PC-9 (cell line): ENCODE measurements around the gene PHF21A.

ENCODE experiments used
- CTCF ChIP-seq: fragments of 200-600 bp; sonication (generic); conservative IDR thresholded peaks from 2 replicates; pipeline ENCODE4 v1.6.1; 2017; ENCODE audit warnings: mixed run types, antibody characterized with exemption, mild to moderate bottlenecking, moderate library complexity
- EZH2 ChIP-seq: fragments of 200-600 bp; sonication (generic); IDR thresholded peaks from 2 replicates; pipeline ENCODE4 v1.8.0; 2017; ENCODE audit warnings: antibody characterized with exemption, low read depth

GRCh38 chr11:45918962-45919675, 202.1 kb downstream of the PHF21A start:
- TF ChIP-seq EZH2 (no peak), CTCF (no peak)
